ENCODE measurements around the gene ZNF341. TPM values are rescaled to one million over a fixed set of nuclear protein-coding genes. Genes with fewer than 3 reads are reported as not detected.

The ZNF341 gene
- polyA plus RNA-seq, 1 donor (not counting 4 experiments of a cell fraction or from before 2014, with no cell fraction given) = 1.7 TPM

DNA sequence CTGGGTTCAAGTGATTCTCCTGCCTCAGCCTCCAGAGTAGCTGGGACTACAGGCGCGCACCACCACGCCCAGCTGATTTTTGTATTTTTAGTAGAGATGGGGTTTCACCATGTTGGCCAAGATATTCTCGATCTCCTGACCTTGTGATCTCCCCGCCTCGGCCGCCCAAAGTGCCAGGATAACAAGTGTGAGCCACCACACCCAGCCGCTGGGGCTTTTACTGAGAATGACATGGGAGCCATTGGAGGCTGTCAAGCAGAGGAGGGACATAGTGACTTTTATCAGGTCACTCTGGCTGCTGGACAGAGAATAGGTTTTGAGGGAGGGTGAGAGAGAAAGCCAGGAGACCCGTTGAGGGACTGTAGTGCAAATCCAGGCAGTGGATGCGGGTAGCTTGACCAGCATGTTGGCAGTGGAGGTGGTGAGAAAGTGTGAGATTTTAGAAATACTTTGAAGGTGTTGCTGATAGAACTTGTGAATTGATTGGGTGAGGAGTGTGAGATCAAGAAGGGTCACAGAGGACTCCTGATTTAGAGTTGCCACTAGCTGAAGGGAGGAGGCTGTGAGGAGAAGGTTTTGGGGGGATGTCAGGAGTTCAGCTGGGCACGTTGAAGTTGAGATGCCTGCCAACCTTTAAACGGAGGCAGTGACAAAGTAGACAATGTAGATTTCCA is 14.7 kb downstream of the ZNF341 start:
- Histone ChIP-seq H3K4me2 (ENCODE audit: control insufficient read depth, extremely low read depth, insufficient read depth, low read depth, low read length) (no peak overlapping the region), H3K4me1 (ENCODE audit: control insufficient read depth, extremely low read depth, insufficient read depth, low read length) (peaks cover 8% of the 10 kb centered on the region), H3K9ac (ENCODE audit: control insufficient read depth, extremely low read depth, insufficient read depth, low read length) (no peak overlapping the region), H4K20me1 (ENCODE audit: control insufficient read depth, extremely low read depth, insufficient read depth, low read length) (no peaks in the 10 kb centered on the region), H3K4me3 (ENCODE audit: control insufficient read depth in 2 of 3, extremely low read depth in 1 of 3, insufficient read depth in 2 of 3, low read depth in 1 of 3, low read length in 3 of 3) (no peak overlapping the region), H2AFZ (ENCODE audit: control insufficient read depth, low read length) (no peak overlapping the region), H3K79me2 (ENCODE audit: control insufficient read depth, insufficient read depth, low read length) (no peaks in the 10 kb centered on the region), H3K27me3 (ENCODE audit: control insufficient read depth, extremely low read depth, insufficient read depth, low read length) (no peaks in the 10 kb centered on the region), H3K27ac (ENCODE audit: control insufficient read depth, insufficient read depth, low read length) (no peak overlapping the region), H3K9me3 (ENCODE audit: control insufficient read depth, low read depth, low read length) (no peaks in the 10 kb centered on the region), H3K9me1 (ENCODE audit: control insufficient read depth, extremely low read depth, insufficient read depth, low read length) (no peaks in the 10 kb centered on the region), H3K36me3 (ENCODE audit: control insufficient read depth in 2 of 2, extremely low read depth in 1 of 2, insufficient read depth in 2 of 2, low read length in 2 of 2) (peaks cover 2 to 5% of the 10 kb centered on the region in 2 experiments)
- DNase-seq (ENCODE audit: low read depth, low spot score) (no peak), FAIRE-seq (no peak)
- TF ChIP-seq, protein P1, sequence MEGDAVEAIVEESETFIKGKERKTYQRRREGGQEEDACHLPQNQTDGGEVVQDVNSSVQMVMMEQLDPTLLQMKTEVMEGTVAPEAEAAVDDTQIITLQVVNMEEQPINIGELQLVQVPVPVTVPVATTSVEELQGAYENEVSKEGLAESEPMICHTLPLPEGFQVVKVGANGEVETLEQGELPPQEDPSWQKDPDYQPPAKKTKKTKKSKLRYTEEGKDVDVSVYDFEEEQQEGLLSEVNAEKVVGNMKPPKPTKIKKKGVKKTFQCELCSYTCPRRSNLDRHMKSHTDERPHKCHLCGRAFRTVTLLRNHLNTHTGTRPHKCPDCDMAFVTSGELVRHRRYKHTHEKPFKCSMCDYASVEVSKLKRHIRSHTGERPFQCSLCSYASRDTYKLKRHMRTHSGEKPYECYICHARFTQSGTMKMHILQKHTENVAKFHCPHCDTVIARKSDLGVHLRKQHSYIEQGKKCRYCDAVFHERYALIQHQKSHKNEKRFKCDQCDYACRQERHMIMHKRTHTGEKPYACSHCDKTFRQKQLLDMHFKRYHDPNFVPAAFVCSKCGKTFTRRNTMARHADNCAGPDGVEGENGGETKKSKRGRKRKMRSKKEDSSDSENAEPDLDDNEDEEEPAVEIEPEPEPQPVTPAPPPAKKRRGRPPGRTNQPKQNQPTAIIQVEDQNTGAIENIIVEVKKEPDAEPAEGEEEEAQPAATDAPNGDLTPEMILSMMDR (optimal IDR thresholded peaks at IDR 0.05 in 1 of 3, IDR thresholded peaks at IDR 0.05 in 1 of 3, conservative IDR thresholded peaks at IDR 0.05 in 1 of 3; ENCODE audit: extremely low read depth in 1 of 3, insufficient read depth in 2 of 3, low read length in 3 of 3) = no peak
- TF ChIP-seq EZH2 (IDR thresholded peaks at IDR 0.05; ENCODE audit: low read length) = no peak
- dilution Hi-C loops (cut with MboI; ENCODE audit: extremely low pct_ligation_motif_present, low sequenced_read_pairs) = no loop called here

DNA sequence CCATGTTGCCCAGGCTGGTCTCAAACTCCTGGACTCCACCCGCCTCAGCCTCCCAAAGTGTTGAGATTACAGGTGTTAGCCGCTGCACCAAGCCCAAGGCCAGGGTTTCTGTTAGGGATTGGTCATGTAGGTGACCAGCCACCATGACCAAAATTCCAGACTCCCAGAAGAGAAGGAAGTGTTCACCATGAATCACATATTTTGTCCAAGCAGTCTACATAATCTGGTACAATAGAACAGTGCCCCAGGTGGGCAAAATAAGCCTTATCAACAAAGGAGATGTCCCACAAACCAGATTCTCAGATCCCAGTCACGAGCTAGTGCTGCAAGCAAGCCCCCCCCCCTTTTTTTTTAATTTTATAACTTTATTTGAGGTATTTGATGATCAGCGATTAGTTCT is 20.0 kb downstream of the ZNF341 start:
- no peaks in the 10 kb centered on the region for H3K9me1 ChIP-seq (ENCODE audit: control insufficient read depth, extremely low read depth, insufficient read depth, low read length)
- H3K27ac ChIP-seq (ENCODE audit: control insufficient read depth, insufficient read depth, low read length) = no peak overlapping the region
- no peaks in the 10 kb centered on the region for H4K20me1 ChIP-seq (ENCODE audit: control insufficient read depth, extremely low read depth, insufficient read depth, low read length)
- H2AFZ ChIP-seq (ENCODE audit: control insufficient read depth, low read length) = no peak overlapping the region
- H3K9ac ChIP-seq (ENCODE audit: control insufficient read depth, extremely low read depth, insufficient read depth, low read length) = no peak overlapping the region
- FAIRE-seq = no peak
- peaks cover 7 to 8% of the 10 kb centered on the region in 2 experiments for H3K36me3 ChIP-seq (ENCODE audit: control insufficient read depth in 2 of 2, extremely low read depth in 1 of 2, insufficient read depth in 2 of 2, low read length in 2 of 2)
- dilution Hi-C loops (cut with MboI; ENCODE audit: extremely low pct_ligation_motif_present, low sequenced_read_pairs) = no loop called here
- H3K79me2 ChIP-seq (ENCODE audit: control insufficient read depth, insufficient read depth, low read length) = no peaks in the 10 kb centered on the region
- no peak for DNase-seq (ENCODE audit: low read depth, low spot score)
- no peak for TF ChIP-seq EZH2 (IDR thresholded peaks at IDR 0.05; ENCODE audit: low read length)
- TF ChIP-seq, protein P1 (optimal IDR thresholded peaks at IDR 0.05 in 1 of 3, IDR thresholded peaks at IDR 0.05 in 1 of 3, conservative IDR thresholded peaks at IDR 0.05 in 1 of 3; ENCODE audit: extremely low read depth in 1 of 3, insufficient read depth in 2 of 3, low read length in 3 of 3) = no peak
- H3K4me3 ChIP-seq (ENCODE audit: control insufficient read depth in 2 of 3, extremely low read depth in 1 of 3, insufficient read depth in 2 of 3, low read depth in 1 of 3, low read length in 3 of 3) = no peak overlapping the region
- no peaks in the 10 kb centered on the region for H3K9me3 ChIP-seq (ENCODE audit: control insufficient read depth, low read depth, low read length)
- no peaks in the 10 kb centered on the region for H3K27me3 ChIP-seq (ENCODE audit: control insufficient read depth, extremely low read depth, insufficient read depth, low read length)
- H3K4me1 ChIP-seq (ENCODE audit: control insufficient read depth, extremely low read depth, insufficient read depth, low read length) = peaks cover 5% of the 10 kb centered on the region
- H3K4me2 ChIP-seq (ENCODE audit: control insufficient read depth, extremely low read depth, insufficient read depth, low read depth, low read length) = no peak overlapping the region

Measured in keratinocyte (primary cell).